Mesenchymal stem cell (in vitro differentiated cells and primary cell): ENCODE results near the gene RUNX2.

Experiments
- DNase-seq: peaks from one replicate; pipeline ENCODE4 v3.0.0-alpha.2; 2013
- H2AFZ ChIP-seq: one replicate; pipeline ENCODE4 v1.6.1; 2013; ENCODE audit warnings: low read depth, mild to moderate bottlenecking, control low read depth, inconsistent platforms, low read length, moderate library complexity
- H2AK5ac ChIP-seq: 2 replicates; pipeline ENCODE4 v1.6.1; 2013; ENCODE audit warnings: low read length, moderate library complexity, mild to moderate bottlenecking, inconsistent platforms; ENCODE audit not compliant: severe bottlenecking
- H2BK120ac ChIP-seq: one replicate; pipeline ENCODE4 v1.6.1; 2013; ENCODE audit warnings: low read depth, mild to moderate bottlenecking, inconsistent platforms, low read length, moderate library complexity
- H2BK12ac ChIP-seq, 2 experiments: one replicate each; pipeline ENCODE4 v1.6.1; 2013; ENCODE audit warnings: inconsistent platforms in 2 of 2, low read length in 2 of 2, mild to moderate bottlenecking in 2 of 2, moderate library complexity in 2 of 2, control low read depth in 1 of 2
- H2BK15ac ChIP-seq: one replicate; pipeline ENCODE4 v1.6.1; 2013; ENCODE audit warnings: mild to moderate bottlenecking, low read depth, inconsistent platforms; ENCODE audit not compliant: poor library complexity, severe bottlenecking
- H2BK5ac ChIP-seq: 2 replicates; pipeline ENCODE4 v1.6.1; 2013; ENCODE audit warnings: low read depth, mild to moderate bottlenecking, low read length, control low read depth, inconsistent platforms; ENCODE audit not compliant: poor library complexity, severe bottlenecking
- H3K14ac ChIP-seq, 2 experiments: one replicate each; pipeline ENCODE4 v1.6.1; 2013; ENCODE audit warnings: inconsistent platforms in 2 of 2, low read length in 2 of 2, control low read depth in 1 of 2, mild to moderate bottlenecking in 1 of 2, moderate library complexity in 1 of 2
- H3K18ac ChIP-seq, 2 experiments: one replicate each; pipeline ENCODE4 v1.6.1; 2013; ENCODE audit warnings: inconsistent platforms in 2 of 2, low read length in 2 of 2, control low read depth in 1 of 2, low read depth in 1 of 2, mild to moderate bottlenecking in 1 of 2
- H3K23ac ChIP-seq, 2 experiments: one replicate each; pipeline ENCODE4 v1.6.1; 2013; ENCODE audit warnings: inconsistent platforms in 2 of 2, low read length in 2 of 2, mild to moderate bottlenecking in 2 of 2, moderate library complexity in 2 of 2, control low read depth in 1 of 2
- H3K27ac ChIP-seq: 2 replicates; pipeline ENCODE4 v1.5.1; 2013; ENCODE audit warnings: mild to moderate bottlenecking, moderate library complexity, low read length, control low read depth, inconsistent platforms; ENCODE audit not compliant: poor library complexity, severe bottlenecking
- H3K27me3 ChIP-seq, 2 experiments: 2 replicates each; pipeline versions ENCODE4 v1.6.1 to v1.7.0; 2013; ENCODE audit warnings: low read length in 2 of 2, mild to moderate bottlenecking in 2 of 2, moderate library complexity in 2 of 2, control low read depth in 1 of 2, inconsistent platforms in 1 of 2; ENCODE audit not compliant: control insufficient read depth in 1 of 2, insufficient read depth in 1 of 2
- H3K36me3 ChIP-seq, 2 experiments: 2 replicates each; pipeline versions ENCODE4 v1.6.1 to v1.7.0; 2013; ENCODE audit warnings: low read length in 2 of 2, control low read depth in 1 of 2, inconsistent platforms in 1 of 2, low read depth in 1 of 2, mild to moderate bottlenecking in 1 of 2; ENCODE audit not compliant: insufficient read depth in 2 of 2, control insufficient read depth in 1 of 2
- H3K4ac ChIP-seq, 2 experiments: one replicate each; pipeline ENCODE4 v1.6.1; 2013; ENCODE audit warnings: inconsistent platforms in 2 of 2, low read length in 2 of 2, mild to moderate bottlenecking in 2 of 2, moderate library complexity in 2 of 2, control low read depth in 1 of 2, low read depth in 1 of 2
- H3K4me1 ChIP-seq: 2 replicates; pipeline ENCODE4 v1.6.1; 2013; ENCODE audit warnings: low read depth, low read length, control low read depth; ENCODE audit not compliant: control insufficient read depth, insufficient read depth
- H3K4me2 ChIP-seq: 2 replicates; pipeline ENCODE4 v1.6.1; 2013; ENCODE audit warnings: low read length, mild to moderate bottlenecking, inconsistent platforms; ENCODE audit not compliant: poor library complexity, severe bottlenecking
- H3K4me3 ChIP-seq, 2 experiments: 2 replicates each; pipeline versions ENCODE4 v1.5.1 to v1.7.0; 2013; ENCODE audit warnings: low read length in 2 of 2, mild to moderate bottlenecking in 2 of 2, control low read depth in 1 of 2, low read depth in 1 of 2; ENCODE audit not compliant: insufficient read depth in 1 of 2
- H3K79me1 ChIP-seq: replicated peaks from 2 replicates; pipeline ENCODE4 v1.6.1; 2013; ENCODE audit warnings: mild to moderate bottlenecking, control low read depth, low read length, inconsistent platforms; ENCODE audit not compliant: poor library complexity, severe bottlenecking
- H3K9ac ChIP-seq: 2 replicates; pipeline ENCODE4 v1.7.0; 2013; ENCODE audit warnings: mild to moderate bottlenecking, low read length, moderate library complexity
- H3K9me3 ChIP-seq: 2 replicates; pipeline ENCODE4 v1.7.0; 2013; ENCODE audit warnings: mild to moderate bottlenecking, low read length; ENCODE audit not compliant: control insufficient read depth
- H4K8ac ChIP-seq: one replicate; pipeline ENCODE4 v1.6.1; 2013; ENCODE audit warnings: inconsistent platforms, mild to moderate bottlenecking, low read length, moderate library complexity
- H4K91ac ChIP-seq: one replicate; pipeline ENCODE4 v1.6.1; 2013; ENCODE audit warnings: mild to moderate bottlenecking, low read length, inconsistent platforms
- WGBS: methylation state at CpG from one replicate; pipeline ENCODE4 v1.1.7; 2013; ENCODE audit warnings: mixed read lengths; 5-methylcytosine and 5-hydroxymethylcytosine counted together

Gene RUNX2

GRCh38 chr6:45437439-45437815 is 109.3 kb downstream of the RUNX2 start:
- WGBS = 68% methylated on average over 2 of the region's 3 CpGs
- peak overlapping the region; percentile 76 for H3K9ac ChIP-seq
- peaks cover 4% of the 10 kb centered on the region for H3K4me1 ChIP-seq
- H2BK120ac ChIP-seq = no peak overlapping the region
- peak overlapping the region; percentile 6 for H2AK5ac ChIP-seq
- H3K27me3 ChIP-seq = no peaks in the 10 kb centered on the region
- H3K79me1 ChIP-seq = no peaks in the 10 kb centered on the region
- H3K4me3 ChIP-seq = peak overlapping the region in 1 of 2 experiments; percentile 54
- peak overlapping the region in 1 of 2 experiments; percentile 14 for H3K18ac ChIP-seq
- H3K9me3 ChIP-seq = no peaks in the 10 kb centered on the region
- H2BK15ac ChIP-seq = no peak overlapping the region
- H3K14ac ChIP-seq = no peak overlapping the region
- no peak overlapping the region for H2BK12ac ChIP-seq
- H2BK5ac ChIP-seq = no peak overlapping the region
- no peak overlapping the region for H4K8ac ChIP-seq
- peak overlapping the region in 1 of 2 experiments; percentile 53 for H3K4ac ChIP-seq
- no peak for DNase-seq
- peaks cover 5 to 7% of the 10 kb centered on the region in 2 experiments for H3K36me3 ChIP-seq
- no peak overlapping the region for H3K23ac ChIP-seq
- H2AFZ ChIP-seq = no peak overlapping the region
- H3K27ac ChIP-seq = peak overlapping the region; percentile 76
- no peak overlapping the region for H4K91ac ChIP-seq
- no peak overlapping the region for H3K4me2 ChIP-seq

DNA sequence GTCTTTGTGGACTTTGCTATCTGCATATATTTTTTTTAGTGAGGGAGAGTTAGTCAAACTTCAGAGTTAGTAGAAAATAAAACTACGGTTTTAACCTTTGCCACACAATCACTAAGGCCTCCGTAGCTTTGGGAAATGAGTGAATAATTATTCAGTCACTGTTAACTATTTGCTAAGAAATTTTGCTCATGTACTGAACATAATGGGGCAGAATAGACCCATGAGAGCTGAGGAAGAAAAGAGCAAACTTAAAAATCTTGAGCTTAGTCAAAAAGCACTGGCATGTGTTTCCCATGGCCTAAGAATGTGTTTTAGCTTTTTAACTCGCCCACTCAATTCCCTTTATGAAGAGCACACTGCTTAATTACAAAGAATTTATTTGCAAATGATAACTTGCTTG is 110.0 kb downstream of the RUNX2 start:
- H3K4me1 ChIP-seq = peaks cover 6% of the 10 kb centered on the region
- H3K36me3 ChIP-seq = peaks cover 5 to 13% of the 10 kb centered on the region in 2 experiments
- peak overlapping the region in 1 of 2 experiments; percentile 54 for H3K4me3 ChIP-seq
- H2BK12ac ChIP-seq = no peak overlapping the region
- H4K91ac ChIP-seq = no peak overlapping the region
- H4K8ac ChIP-seq = no peak overlapping the region
- no peak overlapping the region for H3K4ac ChIP-seq
- H3K4me2 ChIP-seq = no peak overlapping the region
- H2BK5ac ChIP-seq = no peak overlapping the region
- no peak overlapping the region for H3K14ac ChIP-seq
- H3K9ac ChIP-seq = peak overlapping the region; percentile 76
- no peak overlapping the region for H3K23ac ChIP-seq
- H3K27me3 ChIP-seq = no peaks in the 10 kb centered on the region
- no peak overlapping the region for H3K18ac ChIP-seq
- H2BK15ac ChIP-seq = no peak overlapping the region
- no peaks in the 10 kb centered on the region for H3K9me3 ChIP-seq
- peak overlapping the region; percentile 76 for H3K27ac ChIP-seq
- no peaks in the 10 kb centered on the region for H3K79me1 ChIP-seq
- H2BK120ac ChIP-seq = no peak overlapping the region
- no peak overlapping the region for H2AFZ ChIP-seq
- DNase-seq = no peak
- H2AK5ac ChIP-seq = no peak overlapping the region
- WGBS = 100% methylated on average over 1 of the region's 3 CpGs

DNA sequence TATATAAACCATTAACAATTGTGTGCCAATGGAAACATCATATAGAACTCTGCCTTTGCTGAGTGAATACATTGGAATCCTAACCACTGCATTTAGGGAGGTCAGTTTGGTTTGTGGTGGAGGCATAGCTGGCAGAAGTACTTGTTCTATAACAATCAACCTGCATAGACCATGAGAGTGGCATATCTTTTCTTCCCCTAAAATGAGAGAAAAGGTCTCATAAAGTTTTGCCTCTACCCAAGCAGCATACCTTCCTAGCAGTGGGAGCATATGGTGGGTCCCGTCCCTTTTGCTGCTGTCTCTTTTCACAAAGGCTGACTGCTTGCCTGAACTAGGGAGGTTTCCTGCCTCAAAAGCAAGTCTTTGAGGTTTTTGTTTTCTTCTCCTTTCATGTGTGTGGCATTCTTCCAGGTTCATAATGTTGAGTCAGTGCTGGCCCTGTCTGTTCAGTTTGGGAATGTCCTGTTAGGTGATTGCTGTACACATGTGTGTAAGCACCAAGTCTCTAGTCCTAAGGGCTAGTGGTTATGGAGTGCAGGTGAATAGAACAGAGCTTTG is 110.8 kb downstream of the RUNX2 start:
- WGBS = 88% methylated on average over 1 of the region's 1 CpG
- H3K18ac ChIP-seq = peak overlapping the region in 1 of 2 experiments; percentile 60

DNA sequence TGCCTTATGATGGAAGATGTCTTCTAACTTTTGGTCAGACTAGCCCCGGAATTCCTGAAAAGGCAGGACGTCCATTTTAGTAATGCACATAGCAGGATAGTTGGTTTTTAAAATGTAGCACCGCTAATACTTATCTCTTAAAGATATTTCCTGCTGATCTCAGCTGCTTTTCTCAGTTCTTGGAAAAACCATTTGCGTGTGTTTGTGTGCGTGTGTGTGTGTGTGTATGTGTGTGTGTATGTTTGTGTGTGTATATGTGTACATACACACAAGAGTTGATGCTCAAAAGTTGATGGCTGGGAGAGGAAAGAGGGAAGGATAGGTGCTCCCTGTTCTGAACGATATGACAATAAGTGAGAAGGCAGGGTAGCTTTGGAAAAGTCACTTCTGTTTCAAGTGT is 111.3 kb downstream of the RUNX2 start:
- 90% methylated on average over 6 of the region's 6 CpGs for WGBS

More for the DNA sequence above, 110.8 kb downstream of the RUNX2 start:
- Histone ChIP-seq H3K4me1 (peaks cover 6% of the 10 kb centered on the region), H3K14ac (peak overlapping the region in 1 of 2 experiments; percentile 57), H3K23ac (peak overlapping the region in 1 of 2 experiments; percentile 92), H3K4me2 (no peak overlapping the region), H3K4me3 (no peak overlapping the region), H2BK120ac (no peak overlapping the region), H2AFZ (no peak overlapping the region), H3K9me3 (no peaks in the 10 kb centered on the region), H3K27ac (peak overlapping the region; percentile 76), H2BK15ac (no peak overlapping the region), H4K91ac (no peak overlapping the region), H2BK5ac (no peak overlapping the region), H3K36me3 (peaks cover 5 to 16% of the 10 kb centered on the region in 2 experiments), H3K4ac (peak overlapping the region in 1 of 2 experiments; percentile 61), H3K79me1 (no peaks in the 10 kb centered on the region), H4K8ac (no peak overlapping the region), H3K9ac (peak overlapping the region; percentile 34), H2BK12ac (peak overlapping the region in 1 of 2 experiments; percentile 27), H2AK5ac (no peak overlapping the region), H3K27me3 (no peaks in the 10 kb centered on the region)
- peak; percentile 42 for DNase-seq

More for the DNA sequence above, 111.3 kb downstream of the RUNX2 start:
- no peak overlapping the region for H3K9ac ChIP-seq
- H2BK120ac ChIP-seq = no peak overlapping the region
- no peak overlapping the region for H2BK5ac ChIP-seq
- no peak overlapping the region for H2BK15ac ChIP-seq
- DNase-seq = no peak
- peak overlapping the region; percentile 76 for H3K27ac ChIP-seq
- H4K8ac ChIP-seq = no peak overlapping the region
- H3K4me1 ChIP-seq = peaks cover 8% of the 10 kb centered on the region
- H3K27me3 ChIP-seq = no peaks in the 10 kb centered on the region
- H3K23ac ChIP-seq = no peak overlapping the region
- H3K4me3 ChIP-seq = no peak overlapping the region
- no peak overlapping the region for H3K4me2 ChIP-seq
- H3K36me3 ChIP-seq = peaks cover 5 to 19% of the 10 kb centered on the region in 2 experiments
- H2AK5ac ChIP-seq = no peak overlapping the region
- H2AFZ ChIP-seq = no peak overlapping the region
- H3K4ac ChIP-seq = peak overlapping the region in 1 of 2 experiments; percentile 24
- H2BK12ac ChIP-seq = peak overlapping the region in 1 of 2 experiments; percentile 75
- peaks cover 2% of the 10 kb centered on the region for H3K79me1 ChIP-seq
- no peaks in the 10 kb centered on the region for H3K9me3 ChIP-seq
- H4K91ac ChIP-seq = no peak overlapping the region
- H3K14ac ChIP-seq = no peak overlapping the region
- H3K18ac ChIP-seq = peak overlapping the region in 1 of 2 experiments; percentile 63
